GM18951 (cell line): ENCODE data around the gene THAP6.
"Not testable (repeated sequence)": the region's sequence is repeated elsewhere in the genome, so short reads cannot be mapped to it uniquely, and the experiment has no call there.

ENCODE experiments used
- POLR2A ChIP-seq: IDR thresholded peaks from 4 replicates; pipeline ENCODE4 v1.6.1; 2011; ENCODE audit warnings: mild to moderate bottlenecking; ENCODE audit not compliant: insufficient read length, insufficient read depth; ENCODE audit errors: extremely low read depth
- in situ Hi-C: fragments of 300-500 bp; cut with MboI; formaldehyde crosslinking; loops from one replicate; pipeline ENCODE4 v1.12.0; 2022; ENCODE audit warnings: low sequenced_read_pairs, mixed read lengths, inconsistent platforms; ENCODE audit not compliant: unreplicated experiment

Gene THAP6

GRCh38 chr4:75542824-75543223 is 28.6 kb downstream of the THAP6 start:
- in situ Hi-C loops, result no loop called here
- TF ChIP-seq POLR2A, result no peak

GRCh38 chr4:75544220-75544619 is 29.9 kb downstream of the THAP6 start:
- in situ Hi-C loops, result not testable (repeated sequence)

GRCh38 chr4:75544870-75545269 is 30.6 kb downstream of the THAP6 start:
- in situ Hi-C loops, result no loop called here
- no peak for TF ChIP-seq POLR2A

GRCh38 chr4:75545526-75545925 is 31.3 kb downstream of the THAP6 start:
- no peak for TF ChIP-seq POLR2A
- in situ Hi-C loops, result no loop called here

GRCh38 chr4:75547647-75548387 is 33.5 kb downstream of the THAP6 start:
- in situ Hi-C loops, result no loop called here
- TF ChIP-seq POLR2A, result no peak

- no peak for TF ChIP-seq POLR2A
- in situ Hi-C loops, result no loop called here
Measured at GRCh38 chr4:75549019-75549418, 34.7 kb downstream of the THAP6 start.

GRCh38 chr4:75552452-75552851 is 38.2 kb downstream of the THAP6 start:
- TF ChIP-seq POLR2A, result no peak
- in situ Hi-C loops, result no loop called here

- in situ Hi-C loops, result no loop called here
- no peak for TF ChIP-seq POLR2A
Measured at GRCh38 chr4:75555294-75556164, 41.3 kb downstream of the THAP6 start, which contains the start of gene ODAPH. Gene ODAPH, plus strand, starts transcription at chr4:75556066. Its CDS starts 17 bp downstream, at chr4:75556083.

GRCh38 chr4:75557696-75558095 is 43.4 kb downstream of the THAP6 start:
- in situ Hi-C loops, result no loop called here
- TF ChIP-seq POLR2A, result no peak

- in situ Hi-C loops, result no loop called here
Measured at GRCh38 chr4:75561789-75562188, 47.5 kb downstream of the THAP6 start.

GRCh38 chr4:75564023-75564422 is 49.8 kb downstream of the THAP6 start:
- no peak for TF ChIP-seq POLR2A
- in situ Hi-C loops, result no loop called here

More at GRCh38 chr4:75561789-75562188, 47.5 kb downstream of the THAP6 start:
- no peak for TF ChIP-seq POLR2A

- in situ Hi-C loops, result no loop called here
- no peak for TF ChIP-seq POLR2A
Measured at GRCh38 chr4:75565481-75565880, 51.2 kb downstream of the THAP6 start.

- TF ChIP-seq POLR2A, result no peak
- in situ Hi-C loops, result no loop called here
Measured at GRCh38 chr4:75566911-75567310, 52.6 kb downstream of the THAP6 start.

- no peak for TF ChIP-seq POLR2A
Measured at GRCh38 chr4:75567725-75568124, 53.5 kb downstream of the THAP6 start.

More at GRCh38 chr4:75567725-75568124, 53.5 kb downstream of the THAP6 start:
- in situ Hi-C loops, result no loop called here
